ENCODE measurements around the gene CAMTA1.

CAMTA1 gene

GRCh38 chr1:7290971-7291970 lies 506.0 kb downstream of the CAMTA1 start:
- no peak for TF ChIP-seq CTCF (IDR thresholded peaks at IDR 0.05; ENCODE audit: borderline replicate concordance, insufficient read depth, low read depth, low read length)
- no peak overlapping the region for H3K4me3 ChIP-seq (ENCODE audit: low read depth, low read length)

GRCh38 chr1:7292036-7292681 lies 506.9 kb downstream of the CAMTA1 start:
- H3K4me3 ChIP-seq (ENCODE audit: low read depth, low read length) = no peak overlapping the region
- TF ChIP-seq CTCF (IDR thresholded peaks at IDR 0.05; ENCODE audit: borderline replicate concordance, insufficient read depth, low read depth, low read length) = no peak

GRCh38 chr1:7292714-7293419 lies 507.6 kb downstream of the CAMTA1 start:
- no peak for TF ChIP-seq CTCF (IDR thresholded peaks at IDR 0.05; ENCODE audit: borderline replicate concordance, insufficient read depth, low read depth, low read length)
- no peak overlapping the region for H3K4me3 ChIP-seq (ENCODE audit: low read depth, low read length)

- no peak overlapping the region for H3K4me3 ChIP-seq (ENCODE audit: low read depth, low read length)
- no peak for TF ChIP-seq CTCF (IDR thresholded peaks at IDR 0.05; ENCODE audit: borderline replicate concordance, insufficient read depth, low read depth, low read length)
These were observed 508.7 kb downstream of the CAMTA1 start for GRCh38 chr1:7293702-7294629.

GRCh38 chr1:7294636-7295035 lies 509.4 kb downstream of the CAMTA1 start:
- H3K4me3 ChIP-seq (ENCODE audit: low read depth, low read length) = no peak overlapping the region
- TF ChIP-seq CTCF (IDR thresholded peaks at IDR 0.05; ENCODE audit: borderline replicate concordance, insufficient read depth, low read depth, low read length) = no peak

GRCh38 chr1:7295946-7296345 lies 510.7 kb downstream of the CAMTA1 start:
- TF ChIP-seq CTCF (IDR thresholded peaks at IDR 0.05; ENCODE audit: borderline replicate concordance, insufficient read depth, low read depth, low read length) = no peak
- H3K4me3 ChIP-seq (ENCODE audit: low read depth, low read length) = no peak overlapping the region
